H9 (cell line): Measurements from ENCODE around the gene CELA2A. TPM values are rescaled to one million over a fixed set of nuclear protein-coding genes. Genes with fewer than 3 reads are reported as not detected.

ENCODE experiments used
- DNase-seq: peaks from one replicate; pipeline ENCODE4 v3.0.0-alpha.2; 2017
- H2AFZ ChIP-seq: one replicate; pipeline ENCODE4 v1.6.1; 2013; ENCODE audit warnings: mild to moderate bottlenecking, low read length, control low read depth, moderate library complexity
- H2AK5ac ChIP-seq: 2 replicates; pipeline ENCODE4 v1.6.1; 2013; ENCODE audit warnings: low read length, control low read depth, mixed read lengths; ENCODE audit not compliant: insufficient read length
- H2BK120ac ChIP-seq: one replicate; pipeline ENCODE4 v1.6.1; 2013; ENCODE audit warnings: low read depth, mild to moderate bottlenecking, low read length, control low read depth, inconsistent platforms; ENCODE audit not compliant: poor library complexity, severe bottlenecking
- H2BK12ac ChIP-seq: 2 replicates; pipeline ENCODE4 v1.6.1; 2013; ENCODE audit warnings: low read length, control low read depth, mixed read lengths, low read depth; ENCODE audit not compliant: insufficient read length
- H2BK15ac ChIP-seq: 2 replicates; pipeline ENCODE4 v1.6.1; 2013; ENCODE audit warnings: low read depth, low read length, control low read depth
- H2BK20ac ChIP-seq: one replicate; pipeline ENCODE4 v1.6.1; 2013; ENCODE audit warnings: low read depth, mild to moderate bottlenecking, low read length, control low read depth, inconsistent platforms; ENCODE audit not compliant: poor library complexity, severe bottlenecking
- H2BK5ac ChIP-seq: 2 replicates; pipeline ENCODE4 v1.6.1; 2013; ENCODE audit warnings: low read length, control low read depth, mixed read lengths; ENCODE audit not compliant: insufficient read length
- H3K14ac ChIP-seq: 2 replicates; pipeline ENCODE4 v1.6.1; 2013; ENCODE audit warnings: low read length, control low read depth; ENCODE audit not compliant: insufficient read depth
- H3K18ac ChIP-seq: 2 replicates; pipeline ENCODE4 v1.6.1; 2013; ENCODE audit warnings: low read depth, mild to moderate bottlenecking, mixed read lengths, low read length, control low read depth; ENCODE audit not compliant: insufficient read length
- H3K23ac ChIP-seq: 2 replicates; pipeline ENCODE4 v1.6.1; 2013; ENCODE audit warnings: low read length, control low read depth, mixed read lengths, low read depth; ENCODE audit not compliant: insufficient read length
- H3K23me2 ChIP-seq: 2 replicates; pipeline ENCODE4 v1.6.1; 2013; ENCODE audit warnings: low read depth, mild to moderate bottlenecking, mixed read lengths, low read length, control low read depth; ENCODE audit not compliant: insufficient read length, poor library complexity, severe bottlenecking
- H3K27ac ChIP-seq: 2 replicates; pipeline ENCODE4 v1.5.1; 2013; ENCODE audit warnings: low read length, control low read depth, mixed read lengths, low read depth; ENCODE audit not compliant: insufficient read length
- H3K27me3 ChIP-seq: 2 replicates; pipeline ENCODE4 v1.6.1; 2013; ENCODE audit warnings: low read length, control low read depth, inconsistent platforms; ENCODE audit not compliant: insufficient read depth
- H3K4ac ChIP-seq: 2 replicates; pipeline ENCODE4 v1.6.1; 2013; ENCODE audit warnings: low read depth, mild to moderate bottlenecking, control low read depth, inconsistent platforms, low read length, moderate library complexity
- H3K4me1 ChIP-seq: 2 replicates; pipeline ENCODE4 v1.6.1; 2013; ENCODE audit warnings: low read length, control low read depth, inconsistent platforms; ENCODE audit not compliant: insufficient read depth
- H3K4me2 ChIP-seq: 2 replicates; pipeline ENCODE4 v1.6.1; 2013; ENCODE audit warnings: low read length, control low read depth, mixed read lengths; ENCODE audit not compliant: insufficient read length, insufficient read depth
- H3K56ac ChIP-seq: 2 replicates; pipeline ENCODE4 v1.6.1; 2013; ENCODE audit warnings: low read depth, mild to moderate bottlenecking, mixed read lengths, low read length, control low read depth; ENCODE audit not compliant: insufficient read length
- H3K79me1 ChIP-seq: 2 replicates; pipeline ENCODE4 v1.6.1; 2013; ENCODE audit warnings: low read depth, mild to moderate bottlenecking, moderate library complexity, low read length, control low read depth, inconsistent platforms; ENCODE audit not compliant: insufficient read depth, poor library complexity, severe bottlenecking
- H3K79me2 ChIP-seq: 2 replicates; pipeline ENCODE4 v1.6.1; 2013; ENCODE audit warnings: low read length, control low read depth, inconsistent platforms; ENCODE audit not compliant: insufficient read depth
- H3K9ac ChIP-seq: 2 replicates; pipeline ENCODE4 v1.6.1; 2013; ENCODE audit warnings: low read length, control low read depth, mixed read lengths; ENCODE audit not compliant: insufficient read length; ENCODE audit errors: extremely low read depth
- H3K9me3 ChIP-seq: one replicate; pipeline ENCODE4 v1.6.1; 2013; ENCODE audit warnings: low read depth, low read length, inconsistent platforms; ENCODE audit not compliant: control insufficient read depth
- H3T11ph ChIP-seq: one replicate; pipeline ENCODE4 v1.6.1; 2013; ENCODE audit warnings: mild to moderate bottlenecking, low read length, control low read depth, inconsistent platforms
- H4K20me1 ChIP-seq: one replicate; pipeline ENCODE4 v1.6.1; 2013; ENCODE audit not compliant: control insufficient read depth, insufficient read length, insufficient read depth
- H4K5ac ChIP-seq: 2 replicates; pipeline ENCODE4 v1.6.1; 2013; ENCODE audit warnings: low read depth, mild to moderate bottlenecking, mixed read lengths, low read length, control low read depth; ENCODE audit not compliant: insufficient read length
- H4K8ac ChIP-seq: replicated peaks from 2 replicates; pipeline ENCODE4 v1.6.1; 2013; ENCODE audit warnings: low read length, control low read depth, mixed read lengths, low read depth; ENCODE audit not compliant: insufficient read length
- H4K91ac ChIP-seq: 2 replicates; pipeline ENCODE4 v1.6.1; 2013; ENCODE audit warnings: low read depth, mild to moderate bottlenecking, moderate library complexity, mixed read lengths, low read length, control low read depth; ENCODE audit not compliant: insufficient read length
- H3K27ac Mint-ChIP-seq, 3 experiments: 2 replicates in 2 of 3; 3 replicates in 1 of 3; pipeline ENCODE4 v1.8.0; 2020 to 2021; ENCODE audit warnings: mixed read lengths in 3 of 3, mild to moderate bottlenecking in 1 of 3, moderate library complexity in 1 of 3
- H3K27me3 Mint-ChIP-seq: 2 replicates; pipeline ENCODE4 v1.8.0; 2021; ENCODE audit warnings: low read depth, mild to moderate bottlenecking, moderate library complexity, mixed read lengths
- H3K36me3 Mint-ChIP-seq, 3 experiments: 2 replicates in 2 of 3; 3 replicates in 1 of 3; pipeline ENCODE4 v1.8.0; 2020 to 2021; ENCODE audit warnings: low read depth in 3 of 3, mixed read lengths in 3 of 3; ENCODE audit not compliant: insufficient read depth in 1 of 3
- H3K4me1 Mint-ChIP-seq, 2 experiments: 2 replicates each; pipeline ENCODE4 v1.8.0; 2020; ENCODE audit warnings: mixed read lengths in 2 of 2
- H3K4me3 Mint-ChIP-seq, 2 experiments: 2 replicates in 1 of 2; 3 replicates in 1 of 2; pipeline ENCODE4 v1.8.0; 2020 to 2021; ENCODE audit warnings: mild to moderate bottlenecking in 2 of 2, mixed read lengths in 2 of 2, moderate library complexity in 1 of 2
- H3K9me3 Mint-ChIP-seq, 2 experiments: 2 replicates in 1 of 2; 3 replicates in 1 of 2; pipeline ENCODE4 v1.8.0; 2020; ENCODE audit warnings: mild to moderate bottlenecking in 2 of 2, mixed read lengths in 2 of 2, moderate library complexity in 1 of 2
- WGBS: extraction: QIAGEN DNeasy Blood & Tissue Kit; methylation state at CpG from one replicate; pipeline ENCODE4 v1.1.7; 2013; ENCODE audit warnings: missing lambda C conversion rate, low lambda C conversion rate, mixed read lengths; ENCODE audit not compliant: insufficient read length; ENCODE audit errors: extremely low coverage; 5-methylcytosine and 5-hydroxymethylcytosine counted together
- total RNA-seq: library from RNA; stranded (reverse); gene quantifications from 2 replicates; pipeline ENCODE4 v1.2.1, GENCODE V29; 2021
- TF ChIP-seq, protein P1 (sequence below): fragments of 200-600 bp; sonication (generic); conservative IDR thresholded peaks from 3 replicates; pipeline ENCODE4 v1.8.0; 2021; ENCODE audit warnings: antibody characterized with exemption, mild to moderate bottlenecking

Gene CELA2A
- total RNA-seq, 1 experiment from 2014 or later = not detected

DNA sequence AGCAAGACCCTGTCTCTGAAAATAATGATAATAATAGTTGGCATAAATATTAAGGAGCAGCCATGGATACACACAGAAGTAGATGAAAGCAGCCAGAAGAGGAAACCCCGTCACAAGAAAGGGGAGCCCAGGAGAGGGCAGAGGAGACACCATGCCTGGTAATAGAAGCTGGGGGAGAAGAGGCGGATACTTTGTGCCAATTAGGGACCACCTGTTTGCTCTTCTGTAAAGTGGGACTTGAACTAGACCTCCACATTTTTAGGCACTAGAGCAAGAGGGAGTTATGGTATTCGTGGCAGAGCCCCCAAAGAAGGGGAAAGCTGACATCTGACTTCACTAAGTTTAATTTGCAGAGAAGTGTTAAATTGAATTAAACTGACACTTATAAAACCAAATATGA is 31.8 kb downstream of the CELA2A start:
- Histone ChIP-seq H3K4me2 (no peak overlapping the region), H3K18ac (no peak overlapping the region), H3K9ac (no peak overlapping the region), H2AK5ac (no peak overlapping the region), H4K8ac (no peak overlapping the region), H3K14ac (no peak overlapping the region), H3K27me3 (no peaks in the 10 kb centered on the region), H2BK5ac (no peak overlapping the region), H2BK20ac (no peak overlapping the region), H3K79me2 (no peaks in the 10 kb centered on the region), H3K79me1 (no peaks in the 10 kb centered on the region), H3K23me2 (no peaks in the 10 kb centered on the region), H4K20me1 (no peaks in the 10 kb centered on the region), H2BK15ac (no peak overlapping the region), H3K23ac (no peak overlapping the region), H4K91ac (no peak overlapping the region), H2BK12ac (no peak overlapping the region), H3K4me1 (no peaks in the 10 kb centered on the region), H4K5ac (no peak overlapping the region), H3K27ac (no peak overlapping the region), H3K4ac (no peak overlapping the region), H3K56ac (no peak overlapping the region), H2BK120ac (no peak overlapping the region), H2AFZ (no peak overlapping the region), H3K9me3 (no peaks in the 10 kb centered on the region), H3T11ph (no peak overlapping the region)
- DNase-seq = no peak
- H3K27me3 Mint-ChIP-seq = no peaks in the 10 kb centered on the region
- TF ChIP-seq, protein P1, sequence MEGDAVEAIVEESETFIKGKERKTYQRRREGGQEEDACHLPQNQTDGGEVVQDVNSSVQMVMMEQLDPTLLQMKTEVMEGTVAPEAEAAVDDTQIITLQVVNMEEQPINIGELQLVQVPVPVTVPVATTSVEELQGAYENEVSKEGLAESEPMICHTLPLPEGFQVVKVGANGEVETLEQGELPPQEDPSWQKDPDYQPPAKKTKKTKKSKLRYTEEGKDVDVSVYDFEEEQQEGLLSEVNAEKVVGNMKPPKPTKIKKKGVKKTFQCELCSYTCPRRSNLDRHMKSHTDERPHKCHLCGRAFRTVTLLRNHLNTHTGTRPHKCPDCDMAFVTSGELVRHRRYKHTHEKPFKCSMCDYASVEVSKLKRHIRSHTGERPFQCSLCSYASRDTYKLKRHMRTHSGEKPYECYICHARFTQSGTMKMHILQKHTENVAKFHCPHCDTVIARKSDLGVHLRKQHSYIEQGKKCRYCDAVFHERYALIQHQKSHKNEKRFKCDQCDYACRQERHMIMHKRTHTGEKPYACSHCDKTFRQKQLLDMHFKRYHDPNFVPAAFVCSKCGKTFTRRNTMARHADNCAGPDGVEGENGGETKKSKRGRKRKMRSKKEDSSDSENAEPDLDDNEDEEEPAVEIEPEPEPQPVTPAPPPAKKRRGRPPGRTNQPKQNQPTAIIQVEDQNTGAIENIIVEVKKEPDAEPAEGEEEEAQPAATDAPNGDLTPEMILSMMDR = no peak
- no peaks in the 10 kb centered on the region for H3K9me3 Mint-ChIP-seq
- H3K4me3 Mint-ChIP-seq = no peak overlapping the region
- H3K36me3 Mint-ChIP-seq = peaks cover 4 to 29% (median 18%) of the 10 kb centered on the region in 3 experiments
- WGBS = no CpG with 5 or more reads among the region's 3 CpGs
- H3K27ac Mint-ChIP-seq = no peak overlapping the region
- H3K4me1 Mint-ChIP-seq = no peaks in the 10 kb centered on the region
